ACC112 (cell line): Measurements from ENCODE around the gene TULP4.
"Not testable (repeated sequence)": the region's sequence is repeated elsewhere in the genome, so short reads cannot be mapped to it uniquely, and the experiment has no call there.

ENCODE experiments used
- H2AFZ ChIP-seq: fragments of 200-600 bp; sonication (generic); one replicate; pipeline ENCODE4 v1.6.0; 2017; ENCODE audit warnings: antibody characterized with exemption, low read length; ENCODE audit not compliant: unreplicated experiment
- H3K27ac ChIP-seq: fragments of 200-600 bp; sonication (generic); 2 replicates; pipeline ENCODE4 v1.5.1; 2014; ENCODE audit warnings: low read depth, mild to moderate bottlenecking, antibody characterized with exemption, low read length, moderate library complexity
- H3K27me3 ChIP-seq: fragments of 200-600 bp; sonication (generic); 2 replicates; pipeline ENCODE4 v1.6.1; 2014; ENCODE audit warnings: mild to moderate bottlenecking, antibody characterized with exemption, low read length, moderate library complexity, mixed read lengths; ENCODE audit not compliant: insufficient read depth
- H3K36me3 ChIP-seq: fragments of 200-600 bp; sonication (generic); 2 replicates; pipeline ENCODE4 v1.6.1; 2016; ENCODE audit warnings: mild to moderate bottlenecking, antibody characterized with exemption, low read length, moderate library complexity, mixed read lengths; ENCODE audit not compliant: insufficient read depth
- H3K4me1 ChIP-seq: fragments of 200-600 bp; sonication (generic); one replicate; pipeline ENCODE4 v1.6.1; 2016; ENCODE audit warnings: low read length, mixed read lengths; ENCODE audit not compliant: insufficient read depth, unreplicated experiment, control insufficient read depth
- H3K4me3 ChIP-seq: fragments of 200-600 bp; sonication (generic); 2 replicates; pipeline ENCODE4 v1.5.1; 2014; ENCODE audit warnings: mild to moderate bottlenecking, low read depth, low read length
- H3K79me2 ChIP-seq: fragments of 200-600 bp; sonication (generic); one replicate; pipeline ENCODE4 v1.6.0; 2016; ENCODE audit warnings: low read length; ENCODE audit not compliant: control insufficient read depth, unreplicated experiment, insufficient read depth

Gene TULP4

DNA sequence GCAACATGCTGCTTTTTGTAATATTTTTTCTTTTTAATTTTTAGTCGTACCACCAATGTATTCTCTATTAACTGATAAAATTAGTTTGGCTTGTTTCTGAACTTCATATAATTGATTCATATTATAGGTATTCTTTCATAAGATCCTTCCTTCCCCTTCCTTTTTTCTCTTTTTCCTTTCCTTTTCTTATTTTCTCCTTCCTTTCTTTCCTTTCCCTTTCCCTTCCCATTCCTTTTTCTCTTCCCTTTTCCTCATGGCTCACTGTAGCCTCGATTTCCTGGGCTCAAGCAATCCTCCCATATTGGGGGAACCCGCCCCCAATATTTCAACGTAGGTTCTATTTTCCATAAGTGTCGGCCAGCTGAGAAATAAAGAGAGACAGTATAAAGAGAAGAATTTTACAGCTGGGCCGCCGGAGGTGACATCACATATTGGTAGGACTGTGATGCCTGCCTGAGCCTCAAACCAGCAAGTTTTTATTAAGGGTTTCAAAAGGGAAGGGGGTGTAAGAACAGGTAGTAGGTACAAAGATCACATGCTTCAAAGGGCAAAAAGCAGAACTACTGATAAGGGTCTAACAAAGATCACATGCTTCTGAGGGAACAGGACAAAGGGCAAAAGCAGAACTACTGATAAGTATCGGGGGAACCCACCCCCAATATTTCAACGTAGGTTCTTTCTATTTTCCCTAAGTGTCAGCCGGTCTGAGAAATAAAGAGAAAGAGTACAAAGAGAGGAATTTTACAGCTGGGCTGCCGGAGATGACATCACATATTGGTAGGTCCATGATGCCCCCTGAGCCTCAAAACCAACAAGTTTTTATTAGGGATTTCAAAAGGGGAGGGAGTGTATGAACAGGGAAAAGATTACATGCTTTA is 16.1 kb upstream of the TULP4 start:
- H2AFZ ChIP-seq, H3K4me3 ChIP-seq, H3K27me3 ChIP-seq, H3K79me2 ChIP-seq, H3K27ac ChIP-seq: not testable (repeated sequence)
- peaks cover 23% of the 10 kb centered on the region; the same call in 1 of the 2 replicates for H3K36me3 ChIP-seq
- H3K4me1 ChIP-seq = peaks cover 11% of the 10 kb centered on the region

GRCh38 chr6:158296854-158297324 is 15.4 kb upstream of the TULP4 start:
- peaks cover 23% of the 10 kb centered on the region; the same call in 1 of the 2 replicates for H3K36me3 ChIP-seq
- H3K4me1 ChIP-seq = peaks cover 11% of the 10 kb centered on the region
- not testable (repeated sequence) for H3K27me3 ChIP-seq, H3K4me3 ChIP-seq, H2AFZ ChIP-seq, H3K79me2 ChIP-seq, H3K27ac ChIP-seq

DNA sequence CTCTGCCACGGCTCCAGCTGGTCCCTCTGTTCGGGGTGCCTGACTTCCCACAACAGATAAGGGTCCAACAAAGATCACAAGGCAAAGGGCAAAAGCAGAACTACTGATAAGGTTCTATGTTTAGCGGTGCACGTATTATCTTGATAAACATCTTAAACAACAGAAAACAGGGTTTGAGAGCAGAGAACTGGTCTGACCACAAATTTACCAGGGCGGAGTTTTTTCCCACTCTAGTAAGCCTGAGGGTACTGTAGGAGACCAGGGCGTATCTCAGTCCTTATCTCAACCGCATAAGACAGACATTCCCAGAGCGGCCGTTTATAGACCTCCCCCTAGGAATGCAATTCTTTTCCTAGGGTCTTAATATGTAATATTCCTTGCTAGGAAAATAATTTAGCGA is 14.6 kb upstream of the TULP4 start:
- H3K36me3 ChIP-seq = peaks cover 23% of the 10 kb centered on the region; the same call in 1 of the 2 replicates
- not testable (repeated sequence) for H3K27me3 ChIP-seq

DNA sequence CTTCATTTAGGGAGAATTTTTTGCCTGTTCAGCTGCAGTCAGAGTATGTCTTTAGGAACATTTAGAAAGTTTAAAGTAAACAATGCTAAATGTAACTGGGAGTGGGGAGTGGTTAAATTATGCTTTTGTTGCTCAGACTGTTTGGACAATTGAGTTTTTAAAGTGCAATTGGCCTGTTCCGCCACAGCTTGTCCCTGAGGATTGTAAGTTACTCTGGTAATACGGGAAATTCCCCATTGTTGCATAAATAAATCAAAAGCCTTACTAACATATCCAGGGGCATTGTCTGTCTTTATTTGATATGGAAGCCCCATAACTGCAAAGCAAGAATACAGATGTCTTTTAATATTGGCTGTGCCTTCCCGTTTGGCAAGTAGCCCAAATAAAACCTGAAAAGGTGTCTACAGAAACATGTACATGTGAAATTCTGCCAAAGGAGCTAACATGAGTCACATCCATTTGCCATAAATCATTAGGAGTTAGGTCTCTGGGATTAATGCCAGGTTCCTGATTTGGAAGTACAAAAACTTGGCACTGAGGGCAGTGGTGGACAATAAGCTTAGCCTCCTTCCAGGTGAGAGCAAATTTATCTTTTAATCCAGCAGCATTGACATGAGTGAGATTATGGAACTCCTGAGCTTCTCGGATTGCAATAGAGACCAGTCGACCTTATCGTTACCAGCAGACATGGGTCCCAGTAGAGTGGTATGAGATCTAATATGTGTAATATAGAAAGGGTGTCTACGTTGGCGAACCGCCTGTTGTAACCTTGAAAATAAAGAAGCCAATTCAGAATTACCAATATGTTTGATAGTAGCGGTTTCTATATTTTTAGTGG is 11.7 kb upstream of the TULP4 start:
- H3K4me3 ChIP-seq, H3K27me3 ChIP-seq, H3K79me2 ChIP-seq, H2AFZ ChIP-seq: not testable (repeated sequence)
- Histone ChIP-seq H3K27ac (0 out of 2 replicates have a peak overlapping the region, but pooled peaks have one; percentile 15), H3K4me1 (peaks cover 11% of the 10 kb centered on the region), H3K36me3 (peaks cover 10% of the 10 kb centered on the region; the same call in 1 of the 2 replicates)

More for the DNA sequence above, 14.6 kb upstream of the TULP4 start:
- H3K4me1 ChIP-seq = peaks cover 11% of the 10 kb centered on the region
- H3K79me2 ChIP-seq, H2AFZ ChIP-seq, H3K4me3 ChIP-seq, H3K27ac ChIP-seq: not testable (repeated sequence)

DNA sequence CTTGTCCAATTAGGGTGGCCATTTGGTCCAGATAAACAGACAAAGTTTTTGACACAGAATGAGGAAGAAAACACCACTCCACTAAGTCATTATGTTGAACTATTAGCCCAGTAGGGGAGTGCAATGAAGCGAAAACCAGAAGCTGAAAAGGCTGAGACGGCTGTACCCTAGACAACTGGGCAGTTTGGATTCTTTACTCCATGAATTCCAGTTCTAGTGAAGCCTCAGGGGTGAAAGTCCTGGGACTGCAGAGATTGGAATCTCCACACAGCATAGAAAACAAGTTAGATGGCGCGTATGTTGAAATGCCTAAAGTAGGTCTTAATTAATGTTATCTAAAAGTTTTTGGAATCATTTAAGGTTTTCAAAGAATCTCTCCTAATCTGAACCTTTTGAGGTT is 10.7 kb upstream of the TULP4 start:
- H2AFZ ChIP-seq, H3K27me3 ChIP-seq, H3K79me2 ChIP-seq, H3K36me3 ChIP-seq, H3K4me3 ChIP-seq, H3K27ac ChIP-seq: not testable (repeated sequence)
- H3K4me1 ChIP-seq = peaks cover 11% of the 10 kb centered on the region

DNA sequence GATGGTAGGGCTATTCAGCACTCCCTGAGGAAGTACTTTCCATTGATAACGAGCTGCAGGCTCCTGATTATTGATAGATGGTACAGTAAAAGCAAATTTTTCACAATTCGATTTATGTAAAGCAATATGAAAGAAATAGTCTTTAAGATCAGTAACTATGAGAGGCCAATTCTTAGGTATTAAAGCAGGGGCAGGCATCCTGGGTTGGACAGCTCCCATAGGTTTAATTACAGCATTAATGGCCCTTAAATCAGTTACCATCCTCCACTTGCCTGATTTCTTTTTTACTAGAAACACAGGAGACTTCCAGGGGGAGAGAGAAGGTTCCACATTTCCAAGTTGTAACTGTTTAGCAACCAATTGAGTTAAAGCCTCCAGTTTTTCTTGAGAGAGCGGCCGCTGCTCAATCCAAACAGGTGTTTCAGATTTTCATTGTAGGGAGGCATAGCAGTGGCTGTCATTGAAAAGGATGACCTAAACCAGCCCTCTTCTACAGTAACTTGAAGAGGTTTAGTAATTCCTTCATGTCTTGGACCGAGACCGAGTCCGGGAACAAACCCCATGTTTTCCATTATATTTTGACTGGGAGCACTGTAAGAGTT is 10.0 kb upstream of the TULP4 start:
- not testable (repeated sequence) for H3K36me3 ChIP-seq, H3K27me3 ChIP-seq, H3K4me3 ChIP-seq, H2AFZ ChIP-seq, H3K79me2 ChIP-seq, H3K27ac ChIP-seq
- peaks cover 11% of the 10 kb centered on the region for H3K4me1 ChIP-seq

DNA sequence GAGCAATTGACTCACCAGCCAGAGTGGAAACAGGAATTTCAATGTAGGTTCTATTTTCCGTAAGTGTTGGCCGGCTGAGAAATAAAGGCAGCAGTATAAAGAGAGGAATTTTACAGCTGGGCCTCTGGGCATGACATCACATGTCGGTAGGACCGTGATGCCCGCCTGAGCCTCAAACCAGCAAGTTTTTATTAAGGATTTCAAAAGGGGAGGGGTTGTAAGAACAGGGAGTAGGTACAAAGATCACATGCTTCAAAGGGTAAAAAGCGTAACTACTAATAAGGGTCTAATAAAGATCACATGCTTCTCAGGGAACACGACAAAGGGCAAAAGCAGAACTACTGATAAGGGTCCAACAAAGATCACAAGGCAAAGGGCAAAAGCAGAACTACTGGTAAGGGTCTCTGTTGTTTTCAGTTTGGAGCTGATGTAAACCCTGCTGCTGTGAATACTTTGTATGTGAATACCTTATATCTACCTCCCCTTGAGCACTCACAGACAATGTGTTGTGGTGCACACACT is 9.0 kb upstream of the TULP4 start:
- no peaks in the 10 kb centered on the region for H3K36me3 ChIP-seq
- H3K4me1 ChIP-seq = peaks cover 11% of the 10 kb centered on the region
- H3K79me2 ChIP-seq = no peaks in the 10 kb centered on the region
- no peaks in the 10 kb centered on the region for H3K27me3 ChIP-seq
- H3K4me3 ChIP-seq = no peak overlapping the region
- no peak overlapping the region for H2AFZ ChIP-seq
- H3K27ac ChIP-seq = no peak overlapping the region

DNA sequence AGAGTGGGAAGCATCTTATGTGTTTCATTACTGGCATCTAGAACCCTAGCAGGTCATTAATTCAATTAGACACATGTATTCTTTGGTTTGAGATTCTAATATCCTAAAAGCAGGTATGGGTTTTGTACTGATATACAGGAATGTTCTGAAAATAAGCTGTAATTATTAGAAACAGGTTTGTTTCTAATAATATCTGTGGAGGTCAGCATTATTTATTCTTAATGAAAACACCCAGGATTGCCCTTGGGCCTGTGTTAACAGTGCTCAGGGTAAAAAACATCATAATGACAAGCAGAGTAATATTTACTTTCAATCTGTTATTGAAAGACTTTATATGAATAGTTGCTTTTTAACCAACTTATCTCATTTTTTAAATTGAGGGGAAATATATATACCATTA is 8.0 kb upstream of the TULP4 start:
- no peak overlapping the region for H2AFZ ChIP-seq
- no peak overlapping the region for H3K27ac ChIP-seq
- no peaks in the 10 kb centered on the region for H3K36me3 ChIP-seq
- H3K79me2 ChIP-seq = no peaks in the 10 kb centered on the region
- H3K27me3 ChIP-seq = no peaks in the 10 kb centered on the region
- no peak overlapping the region for H3K4me3 ChIP-seq
- peaks cover 11% of the 10 kb centered on the region for H3K4me1 ChIP-seq

DNA sequence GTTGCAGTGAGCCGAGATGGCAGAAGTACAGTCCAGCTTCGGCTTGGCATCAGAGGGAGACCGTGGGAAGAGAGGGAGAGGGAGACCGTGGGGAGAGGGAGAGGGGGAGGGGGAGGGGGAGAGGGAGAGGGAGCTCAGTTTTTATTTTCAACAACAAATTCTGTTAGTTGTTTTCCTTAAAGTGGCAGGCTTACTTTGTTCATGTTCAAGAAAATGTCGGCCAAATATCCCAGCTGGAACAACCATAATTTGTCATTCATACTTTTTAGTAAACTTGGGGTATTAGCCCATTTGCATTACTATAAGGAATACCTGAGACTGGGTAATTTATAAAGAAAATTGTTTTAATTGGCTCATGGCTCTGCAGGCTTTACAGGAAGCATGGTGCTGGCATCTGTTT is 2.5 kb upstream of the TULP4 start:
- peaks cover 15% of the 10 kb centered on the region; the same call in 1 of the 2 replicates for H3K36me3 ChIP-seq
- no peak overlapping the region for H2AFZ ChIP-seq
- H3K4me1 ChIP-seq = peaks cover 9% of the 10 kb centered on the region
- no peaks in the 10 kb centered on the region for H3K27me3 ChIP-seq
- no peak overlapping the region for H3K27ac ChIP-seq
- H3K4me3 ChIP-seq = no peak overlapping the region
- no peaks in the 10 kb centered on the region for H3K79me2 ChIP-seq

- H2AFZ ChIP-seq = peak overlapping the region; percentile 75
- H3K79me2 ChIP-seq = no peaks in the 10 kb centered on the region
- H3K36me3 ChIP-seq = peaks cover 15% of the 10 kb centered on the region; the same call in 1 of the 2 replicates
- peaks cover 9% of the 10 kb centered on the region for H3K4me1 ChIP-seq
- no peaks in the 10 kb centered on the region for H3K27me3 ChIP-seq
- H3K27ac ChIP-seq = peak overlapping the region; percentile 33
- peak overlapping the region; percentile 5; the same call in 1 of the 2 replicates for H3K4me3 ChIP-seq
Measured at GRCh38 chr6:158311193-158311592, 1.1 kb upstream of the TULP4 start.
